Calu3 (cell line): ENCODE results near the gene FCHSD2. TPM values are rescaled to one million over a fixed set of nuclear protein-coding genes. Genes with fewer than 3 reads are reported as not detected.

Source experiments
- BruUV-seq: library from RNA; stranded (reverse); fragments of 400-500 nt; replicated peaks from 2 replicates; lab custom pipeline; 2021; lab: Mats Ljungman, UMichigan
- CTCF ChIA-PET: fragments of 300-600 bp; sonication (Branson Sonifier 250); formaldehyde crosslinking; loops from one replicate; lab custom pipeline; 2022; ENCODE audit warnings: antibody characterized with exemption; lab: Charles Lee
- DNase-seq: peaks from one replicate; pipeline ENCODE4 v3.0.0; 2022
- H3K27ac Mint-ChIP-seq: one replicate; pipeline ENCODE4 v1.8.0; 2022; ENCODE audit warnings: mixed read lengths; ENCODE audit not compliant: unreplicated experiment
- H3K27me3 Mint-ChIP-seq: one replicate; pipeline ENCODE4 v1.8.0; 2022; ENCODE audit warnings: mixed read lengths; ENCODE audit not compliant: unreplicated experiment
- H3K36me3 Mint-ChIP-seq: one replicate; pipeline ENCODE4 v1.8.0; 2022; ENCODE audit warnings: mild to moderate bottlenecking, moderate library complexity, mixed read lengths; ENCODE audit not compliant: insufficient read depth, unreplicated experiment
- H3K4me1 Mint-ChIP-seq: one replicate; pipeline ENCODE4 v1.8.0; 2022; ENCODE audit warnings: mild to moderate bottlenecking, low read depth, mixed read lengths; ENCODE audit not compliant: unreplicated experiment
- H3K4me3 Mint-ChIP-seq: one replicate; pipeline ENCODE4 v1.8.0; 2022; ENCODE audit warnings: mild to moderate bottlenecking, low read depth, moderate library complexity, mixed read lengths; ENCODE audit not compliant: unreplicated experiment
- H3K9me3 Mint-ChIP-seq: one replicate; pipeline ENCODE4 v1.8.0; 2022; ENCODE audit warnings: low read depth, mixed read lengths; ENCODE audit not compliant: unreplicated experiment
- intact Hi-C: fragments of 100-400 bp; cut with micrococcal nuclease; formaldehyde crosslinking; loops from one replicate; pipeline ENCODE4 v1.10.0; 2022; ENCODE audit not compliant: unreplicated experiment
- total RNA-seq: library from RNA; stranded (reverse); gene quantifications from 2 replicates; pipeline ENCODE4 v1.2.3, GENCODE V29; 2022
- TF ChIP-seq, protein P1 (sequence below): fragments of 200-600 bp; IDR thresholded peaks from one replicate; pipeline ENCODE4 v1.8.0; 2022; ENCODE audit warnings: antibody characterized with exemption; ENCODE audit not compliant: unreplicated experiment

FCHSD2 gene
- total RNA-seq, 1 experiment from 2014 or later: 16.2 TPM

DNA sequence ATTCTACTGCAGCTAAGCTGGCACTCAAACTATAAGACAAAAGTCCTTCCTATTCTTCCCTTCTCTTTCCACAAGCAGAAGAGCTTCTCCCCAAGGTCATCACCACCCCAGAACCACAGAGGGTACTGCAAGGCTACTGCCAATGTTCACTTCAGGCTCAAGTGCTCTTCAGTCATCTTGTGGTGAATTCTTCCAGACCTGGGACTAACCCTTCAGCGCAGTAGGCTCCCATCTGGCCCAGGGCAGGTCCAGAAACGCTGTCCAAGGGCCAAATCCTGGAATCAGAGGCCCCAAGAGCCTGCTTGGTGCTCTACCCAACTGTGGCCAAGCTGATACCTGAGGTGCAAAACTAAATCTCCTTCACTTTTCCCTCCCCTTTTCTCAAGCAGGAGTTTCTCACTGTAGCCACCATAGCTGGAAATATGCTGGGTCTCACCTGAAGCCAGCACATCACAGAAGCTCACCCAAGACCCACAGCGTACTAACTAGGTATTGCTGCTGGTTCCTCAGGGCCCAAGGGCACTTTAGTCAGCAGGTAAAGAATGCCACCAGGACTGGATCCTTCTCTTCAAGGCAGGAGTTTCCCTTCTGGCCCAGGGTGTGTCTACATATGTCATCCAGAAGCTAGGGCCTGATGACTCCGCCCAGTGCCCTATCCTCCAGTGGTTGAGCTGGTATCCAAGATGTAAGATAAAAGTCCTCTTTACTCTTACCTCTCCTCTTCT lies 27.8 kb downstream of the FCHSD2 start:
- Mint-ChIP-seq H3K27me3 (no peaks in the 10 kb centered on the region), H3K27ac (no peak overlapping the region), H3K36me3 (no peaks in the 10 kb centered on the region), H3K9me3 (peaks cover 7% of the 10 kb centered on the region), H3K4me1 (no peaks in the 10 kb centered on the region), H3K4me3 (no peak overlapping the region)
- DNase-seq: no peak
- TF ChIP-seq, protein P1, sequence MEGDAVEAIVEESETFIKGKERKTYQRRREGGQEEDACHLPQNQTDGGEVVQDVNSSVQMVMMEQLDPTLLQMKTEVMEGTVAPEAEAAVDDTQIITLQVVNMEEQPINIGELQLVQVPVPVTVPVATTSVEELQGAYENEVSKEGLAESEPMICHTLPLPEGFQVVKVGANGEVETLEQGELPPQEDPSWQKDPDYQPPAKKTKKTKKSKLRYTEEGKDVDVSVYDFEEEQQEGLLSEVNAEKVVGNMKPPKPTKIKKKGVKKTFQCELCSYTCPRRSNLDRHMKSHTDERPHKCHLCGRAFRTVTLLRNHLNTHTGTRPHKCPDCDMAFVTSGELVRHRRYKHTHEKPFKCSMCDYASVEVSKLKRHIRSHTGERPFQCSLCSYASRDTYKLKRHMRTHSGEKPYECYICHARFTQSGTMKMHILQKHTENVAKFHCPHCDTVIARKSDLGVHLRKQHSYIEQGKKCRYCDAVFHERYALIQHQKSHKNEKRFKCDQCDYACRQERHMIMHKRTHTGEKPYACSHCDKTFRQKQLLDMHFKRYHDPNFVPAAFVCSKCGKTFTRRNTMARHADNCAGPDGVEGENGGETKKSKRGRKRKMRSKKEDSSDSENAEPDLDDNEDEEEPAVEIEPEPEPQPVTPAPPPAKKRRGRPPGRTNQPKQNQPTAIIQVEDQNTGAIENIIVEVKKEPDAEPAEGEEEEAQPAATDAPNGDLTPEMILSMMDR: no peak
- no TSS peak for BruUV-seq
- intact Hi-C loops: no loop called here
- CTCF ChIA-PET: no interaction called here

- Mint-ChIP-seq H3K36me3 (no peaks in the 10 kb centered on the region), H3K4me3 (no peak overlapping the region), H3K9me3 (peaks cover 7% of the 10 kb centered on the region), H3K27me3 (no peaks in the 10 kb centered on the region), H3K27ac (no peak overlapping the region), H3K4me1 (no peaks in the 10 kb centered on the region)
- intact Hi-C loops: no loop called here
- TF ChIP-seq, protein P1: no peak
- no peak for DNase-seq
- BruUV-seq: no TSS peak
- CTCF ChIA-PET: no interaction called here
Measured at GRCh38 chr11:73113426-73113825, 28.7 kb downstream of the FCHSD2 start.

DNA sequence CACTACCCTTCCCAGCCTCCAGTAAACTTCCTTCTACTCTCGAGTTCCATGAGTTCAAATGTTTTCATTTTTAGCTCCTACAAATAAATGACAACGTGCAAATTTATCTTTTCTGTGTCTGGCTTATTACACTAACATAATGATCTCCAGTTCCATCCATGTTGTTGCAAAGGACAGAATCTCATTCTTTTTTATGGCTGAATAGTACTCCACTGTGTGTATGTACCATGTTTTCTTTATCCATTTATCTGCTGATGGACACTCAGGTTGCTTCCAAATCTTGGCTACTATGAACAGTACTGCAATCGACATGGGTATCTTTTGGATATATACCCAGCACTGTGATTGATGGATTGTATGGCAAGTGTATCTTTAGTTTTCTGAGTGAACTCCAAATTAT lies 34.5 kb downstream of the FCHSD2 start:
- CTCF ChIA-PET: interaction anchor here (0.6 kb wide), 1 partner anchor 20 kb away, joined by 3 read pairs; no protein-coding TSS in a partner anchor
- DNase-seq: no peak
- H3K4me3 Mint-ChIP-seq: no peak overlapping the region
- TF ChIP-seq, protein P1: no peak
- H3K27ac Mint-ChIP-seq: no peak overlapping the region
- no peaks in the 10 kb centered on the region for H3K36me3 Mint-ChIP-seq
- no peaks in the 10 kb centered on the region for H3K27me3 Mint-ChIP-seq
- no TSS peak for BruUV-seq
- intact Hi-C loops: no loop called here
- H3K4me1 Mint-ChIP-seq: no peaks in the 10 kb centered on the region
- H3K9me3 Mint-ChIP-seq: peaks cover 7% of the 10 kb centered on the region

GRCh38 chr11:73106347-73106746 lies 35.8 kb downstream of the FCHSD2 start:
- H3K4me1 Mint-ChIP-seq: no peaks in the 10 kb centered on the region
- DNase-seq: no peak
- no TSS peak for BruUV-seq
- CTCF ChIA-PET: interaction anchor here (0.6 kb wide), 2 partner anchors 21 to 149 kb away, joined by 4 to 7 read pairs; no protein-coding TSS in a partner anchor
- TF ChIP-seq, protein P1: no peak
- no peaks in the 10 kb centered on the region for H3K36me3 Mint-ChIP-seq
- no peak overlapping the region for H3K4me3 Mint-ChIP-seq
- H3K27ac Mint-ChIP-seq: no peak overlapping the region
- peaks cover 7% of the 10 kb centered on the region for H3K9me3 Mint-ChIP-seq
- H3K27me3 Mint-ChIP-seq: no peaks in the 10 kb centered on the region
- intact Hi-C loops: no loop called here
